ENCODE data around the gene SCAF11.

DNA sequence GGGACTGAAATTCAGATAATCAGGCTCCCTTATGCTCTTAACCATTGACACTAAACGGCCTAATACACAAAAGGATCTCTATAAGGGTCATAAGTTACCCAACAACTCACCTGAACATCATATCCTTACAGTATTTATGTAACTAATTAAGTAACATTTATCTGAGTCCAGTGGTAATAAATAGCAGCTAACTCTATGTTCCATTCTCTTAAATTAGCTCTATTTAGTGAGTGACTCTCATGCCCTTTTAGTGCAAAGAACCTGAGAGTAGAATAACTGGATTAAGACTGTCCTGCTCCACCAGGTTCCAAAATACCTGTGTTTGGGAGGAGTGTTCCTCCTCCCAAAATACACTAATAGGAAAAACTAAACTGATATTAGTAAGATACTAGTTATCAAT lies 9.8 kb downstream of the SCAF11 start:
- TF ChIP-seq, protein P1, sequence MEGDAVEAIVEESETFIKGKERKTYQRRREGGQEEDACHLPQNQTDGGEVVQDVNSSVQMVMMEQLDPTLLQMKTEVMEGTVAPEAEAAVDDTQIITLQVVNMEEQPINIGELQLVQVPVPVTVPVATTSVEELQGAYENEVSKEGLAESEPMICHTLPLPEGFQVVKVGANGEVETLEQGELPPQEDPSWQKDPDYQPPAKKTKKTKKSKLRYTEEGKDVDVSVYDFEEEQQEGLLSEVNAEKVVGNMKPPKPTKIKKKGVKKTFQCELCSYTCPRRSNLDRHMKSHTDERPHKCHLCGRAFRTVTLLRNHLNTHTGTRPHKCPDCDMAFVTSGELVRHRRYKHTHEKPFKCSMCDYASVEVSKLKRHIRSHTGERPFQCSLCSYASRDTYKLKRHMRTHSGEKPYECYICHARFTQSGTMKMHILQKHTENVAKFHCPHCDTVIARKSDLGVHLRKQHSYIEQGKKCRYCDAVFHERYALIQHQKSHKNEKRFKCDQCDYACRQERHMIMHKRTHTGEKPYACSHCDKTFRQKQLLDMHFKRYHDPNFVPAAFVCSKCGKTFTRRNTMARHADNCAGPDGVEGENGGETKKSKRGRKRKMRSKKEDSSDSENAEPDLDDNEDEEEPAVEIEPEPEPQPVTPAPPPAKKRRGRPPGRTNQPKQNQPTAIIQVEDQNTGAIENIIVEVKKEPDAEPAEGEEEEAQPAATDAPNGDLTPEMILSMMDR (conservative IDR thresholded peaks at IDR 0.05): no peak
- no peak for TF ChIP-seq ZFX (IDR thresholded peaks at IDR 0.05)
